Glutamatergic neuron (in vitro differentiated cells): ENCODE measurements around the gene RPS6KA1. TPM values are rescaled to one million over a fixed set of nuclear protein-coding genes. Genes with fewer than 3 reads are reported as not detected.

ENCODE experiments used
- DNase-seq: peaks from one replicate; pipeline ENCODE4 v3.0.0; 2022
- H3K27ac Mint-ChIP-seq: one replicate; pipeline ENCODE4 v1.8.0; 2020; ENCODE audit warnings: mild to moderate bottlenecking, mixed read lengths, inconsistent platforms; ENCODE audit not compliant: unreplicated experiment
- H3K27me3 Mint-ChIP-seq: one replicate; pipeline ENCODE4 v1.8.0; 2020; ENCODE audit warnings: mild to moderate bottlenecking, moderate library complexity, mixed read lengths, inconsistent platforms; ENCODE audit not compliant: unreplicated experiment
- H3K36me3 Mint-ChIP-seq: one replicate; pipeline ENCODE4 v1.8.0; 2020; ENCODE audit warnings: mild to moderate bottlenecking, mixed read lengths, inconsistent platforms; ENCODE audit not compliant: unreplicated experiment
- H3K4me1 Mint-ChIP-seq: one replicate; pipeline ENCODE4 v1.8.0; 2020; ENCODE audit warnings: mild to moderate bottlenecking, low read depth, mixed read lengths, inconsistent platforms; ENCODE audit not compliant: unreplicated experiment
- H3K4me3 Mint-ChIP-seq: one replicate; pipeline ENCODE4 v1.8.0; 2020; ENCODE audit warnings: mild to moderate bottlenecking, mixed read lengths, inconsistent platforms; ENCODE audit not compliant: unreplicated experiment
- H3K9me3 Mint-ChIP-seq: one replicate; pipeline ENCODE4 v1.8.0; 2020; ENCODE audit warnings: mild to moderate bottlenecking, moderate library complexity, mixed read lengths, inconsistent platforms; ENCODE audit not compliant: unreplicated experiment
- CTCF ChIP-seq: fragments of 200-600 bp; sonication (generic); IDR thresholded peaks from one replicate; pipeline ENCODE4 v1.5.0; 2021; ENCODE audit not compliant: partially characterized antibody, unreplicated experiment
- total RNA-seq: library from RNA; stranded (reverse); fragmentation: NEBNext Ultra II Directional; extraction: Animal tissue kit (Norgen Biotek cat#: 25700); gene quantifications from one replicate; pipeline ENCODE4 v1.2.1, GENCODE V29; 2021; ENCODE audit not compliant: unreplicated experiment

Gene RPS6KA1
- total RNA-seq, 1 donor from 2014 or later, result 10.8 TPM

- H3K27ac Mint-ChIP-seq, result no peak overlapping the region
- peaks cover 3% of the 10 kb centered on the region for H3K4me1 Mint-ChIP-seq
- no peak overlapping the region for H3K4me3 Mint-ChIP-seq
- H3K36me3 Mint-ChIP-seq, result no peaks in the 10 kb centered on the region
- no peak for DNase-seq
- no peak for TF ChIP-seq CTCF
- H3K9me3 Mint-ChIP-seq, result no peaks in the 10 kb centered on the region
- H3K27me3 Mint-ChIP-seq, result peaks cover 15% of the 10 kb centered on the region
Measured at GRCh38 chr1:26571381-26571780, 41.8 kb downstream of the RPS6KA1 start.

GRCh38 chr1:26574018-26574417, 44.5 kb downstream of the RPS6KA1 start:
- no peak overlapping the region for H3K4me3 Mint-ChIP-seq
- no peak for TF ChIP-seq CTCF
- peaks cover 12% of the 10 kb centered on the region for H3K27me3 Mint-ChIP-seq
- no peak for DNase-seq
- H3K9me3 Mint-ChIP-seq, result no peaks in the 10 kb centered on the region
- H3K27ac Mint-ChIP-seq, result no peak overlapping the region
- H3K4me1 Mint-ChIP-seq, result no peaks in the 10 kb centered on the region
- no peaks in the 10 kb centered on the region for H3K36me3 Mint-ChIP-seq

GRCh38 chr1:26574719-26575251, 45.2 kb downstream of the RPS6KA1 start:
- no peak for DNase-seq
- Mint-ChIP-seq H3K4me3 (no peak overlapping the region), H3K9me3 (no peaks in the 10 kb centered on the region), H3K4me1 (no peaks in the 10 kb centered on the region), H3K36me3 (no peaks in the 10 kb centered on the region), H3K27ac (no peak overlapping the region), H3K27me3 (peaks cover 9% of the 10 kb centered on the region)
- TF ChIP-seq CTCF, result no peak

GRCh38 chr1:26575348-26575747, 45.8 kb downstream of the RPS6KA1 start:
- Mint-ChIP-seq H3K36me3 (no peaks in the 10 kb centered on the region), H3K4me3 (no peak overlapping the region), H3K27ac (no peak overlapping the region), H3K4me1 (no peaks in the 10 kb centered on the region), H3K9me3 (no peaks in the 10 kb centered on the region), H3K27me3 (peaks cover 9% of the 10 kb centered on the region)
- no peak for TF ChIP-seq CTCF
- DNase-seq, result no peak

GRCh38 chr1:26578167-26578566, 48.6 kb downstream of the RPS6KA1 start:
- Mint-ChIP-seq H3K9me3 (no peaks in the 10 kb centered on the region), H3K27me3 (peaks cover 7% of the 10 kb centered on the region), H3K27ac (no peak overlapping the region), H3K4me1 (no peaks in the 10 kb centered on the region), H3K36me3 (no peaks in the 10 kb centered on the region), H3K4me3 (no peak overlapping the region)
- no peak for TF ChIP-seq CTCF
- no peak for DNase-seq
